ENCODE data around the gene RDH13. TPM values are rescaled to one million over a fixed set of nuclear protein-coding genes. Genes with fewer than 3 reads are reported as not detected.
A peak's percentile ranks its signal among the peaks of the same experiment; 100 is the strongest.
"Not testable (repeated sequence)": the region's sequence is repeated elsewhere in the genome, so short reads cannot be mapped to it uniquely, and the experiment has no call there.

The RDH13 gene, protein sequence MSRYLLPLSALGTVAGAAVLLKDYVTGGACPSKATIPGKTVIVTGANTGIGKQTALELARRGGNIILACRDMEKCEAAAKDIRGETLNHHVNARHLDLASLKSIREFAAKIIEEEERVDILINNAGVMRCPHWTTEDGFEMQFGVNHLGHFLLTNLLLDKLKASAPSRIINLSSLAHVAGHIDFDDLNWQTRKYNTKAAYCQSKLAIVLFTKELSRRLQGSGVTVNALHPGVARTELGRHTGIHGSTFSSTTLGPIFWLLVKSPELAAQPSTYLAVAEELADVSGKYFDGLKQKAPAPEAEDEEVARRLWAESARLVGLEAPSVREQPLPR
- total RNA-seq: 10 to 100 TPM; 30.9 to 33.1 TPM

GRCh38 chr19:55062735-55063491 lies at the start of gene RDH13:
Gene RDH13 (minus strand): TSS chr19:55063148. CDS start chr19:55063032, 116 bp downstream.
- Mint-ChIP-seq H3K27ac (peak within 1 kb of the TSS; percentile 85), H3K9me3 (ENCODE audit: insufficient read depth) (no peaks in the 10 kb centered on the region), H3K4me3 (peak within 1 kb of the TSS; percentile 90), H3K4me1 (ENCODE audit: low read depth) (peaks cover 35% of the 10 kb centered on the region), H3K27me3 (ENCODE audit: low read depth) (peaks cover 27% of the 10 kb centered on the region), H3K36me3 (ENCODE audit: low read depth) (peaks cover 23% of the 10 kb centered on the region)
- CTCF ChIA-PET: interaction anchor here (1.5 kb wide), 1 partner anchor 182 kb away, joined by 6 read pairs; no protein-coding TSS in a partner anchor
- POLR2A ChIA-PET: interaction anchor here (0.6 to 1.5 kb wide), 4 partner anchors 18 to 98 kb away, joined by 3 to 6 read pairs (median 3); partner anchors contain the start of gene PPP1R12C
- DNase-seq: peak; percentile 99
- ATAC-seq: peak; percentile 100

GRCh38 chr19:55112246-55112776 lies 49.4 kb upstream of the RDH13 start:
- Mint-ChIP-seq H3K27ac (no peak overlapping the region), H3K4me1 (ENCODE audit: low read depth) (peaks cover 18% of the 10 kb centered on the region), H3K27me3 (ENCODE audit: low read depth) (no peaks in the 10 kb centered on the region), H3K4me3 (no peak overlapping the region), H3K36me3 (ENCODE audit: low read depth) (peaks cover 39% of the 10 kb centered on the region), H3K9me3 (ENCODE audit: insufficient read depth) (no peaks in the 10 kb centered on the region)
- ATAC-seq (no peak), DNase-seq (no peak)
- CTCF ChIA-PET: no interaction called here
- POLR2A ChIA-PET: no interaction called here

GRCh38 chr19:55111238-55111831 lies 48.4 kb upstream of the RDH13 start:
- ChIA-PET CTCF (interaction anchor here (1.0 kb wide), 1 partner anchor 23 kb away, joined by 4 read pairs; no protein-coding TSS in a partner anchor), POLR2A (interaction anchor here (0.6 kb wide), 1 partner anchor 40 kb away, joined by 3 read pairs; no protein-coding TSS in a partner anchor)
- Mint-ChIP-seq H3K9me3 (ENCODE audit: insufficient read depth) (no peaks in the 10 kb centered on the region), H3K4me3 (no peak overlapping the region), H3K27me3 (ENCODE audit: low read depth) (no peaks in the 10 kb centered on the region), H3K36me3 (ENCODE audit: low read depth) (peaks cover 40% of the 10 kb centered on the region), H3K27ac (no peak overlapping the region), H3K4me1 (ENCODE audit: low read depth) (peaks cover 18% of the 10 kb centered on the region)
- ATAC-seq (no peak), DNase-seq (no peak)

DNA sequence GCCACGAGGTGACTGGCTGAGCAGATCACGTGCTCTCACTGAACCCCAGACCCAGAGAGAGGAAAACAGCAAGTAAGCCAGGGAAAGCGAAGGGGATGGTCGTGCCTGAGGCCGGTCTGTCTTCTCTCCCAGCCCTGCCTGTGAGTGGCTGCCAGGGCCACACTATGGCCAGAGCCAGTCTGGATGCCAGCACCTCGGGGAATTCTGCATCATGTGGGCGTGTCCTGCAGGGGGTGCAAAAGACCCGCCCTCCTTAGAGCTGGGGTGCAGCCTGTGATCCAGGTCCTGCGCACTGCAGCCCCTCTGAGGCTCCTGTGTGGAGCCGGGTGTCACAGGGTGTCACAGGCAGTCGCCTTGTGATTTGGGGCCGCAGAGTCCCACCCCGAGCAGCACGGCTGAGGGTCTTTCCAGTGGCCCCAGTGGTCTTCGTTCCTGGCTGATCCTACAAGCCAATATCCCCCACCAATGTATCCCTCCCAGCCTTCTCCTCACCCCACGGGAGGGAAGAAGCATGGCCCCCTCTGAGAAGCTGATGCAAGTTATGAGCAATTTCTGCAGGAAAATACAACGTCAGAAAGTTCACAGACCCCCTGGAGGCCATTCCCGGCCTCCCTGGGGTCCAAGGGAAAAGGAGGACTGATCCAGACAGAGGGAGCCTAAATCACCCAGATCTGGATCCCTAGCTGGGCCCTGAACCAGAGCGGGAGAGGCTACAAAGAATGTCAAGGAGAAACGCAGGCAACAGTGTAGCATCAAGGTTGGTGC lies 46.8 kb upstream of the RDH13 start:
- Mint-ChIP-seq H3K9me3 (ENCODE audit: insufficient read depth) (no peaks in the 10 kb centered on the region), H3K4me1 (ENCODE audit: low read depth) (peaks cover 4% of the 10 kb centered on the region), H3K27ac (no peak overlapping the region), H3K36me3 (ENCODE audit: low read depth) (peaks cover 40% of the 10 kb centered on the region), H3K4me3 (no peak overlapping the region), H3K27me3 (ENCODE audit: low read depth) (no peaks in the 10 kb centered on the region)
- ATAC-seq: no peak
- CTCF ChIA-PET: no interaction called here
- DNase-seq: no peak
- POLR2A ChIA-PET: no interaction called here

DNA sequence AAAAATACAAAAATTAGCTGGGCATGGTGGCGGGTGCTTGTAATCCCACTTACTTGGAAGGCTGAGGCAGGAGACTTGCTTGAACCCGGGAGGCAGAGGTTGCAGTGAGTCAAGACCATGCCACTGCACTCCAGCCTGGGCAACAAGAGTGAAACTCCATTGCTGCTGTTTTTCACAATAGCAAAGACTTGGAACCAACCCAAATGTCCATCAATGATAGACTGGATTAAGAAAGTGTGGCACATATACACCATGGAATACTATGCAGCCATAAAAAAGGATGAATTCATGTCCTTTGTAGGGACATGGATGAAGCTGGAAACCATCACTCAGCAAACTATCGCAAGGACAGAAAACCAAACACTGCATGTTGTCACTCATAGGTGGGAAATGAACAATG lies 44.3 kb upstream of the RDH13 start:
- not testable (repeated sequence) for H3K27ac Mint-ChIP-seq; H3K9me3 Mint-ChIP-seq (ENCODE audit: insufficient read depth); H3K27me3 Mint-ChIP-seq (ENCODE audit: low read depth); H3K4me1 Mint-ChIP-seq (ENCODE audit: low read depth); ATAC-seq; DNase-seq; H3K4me3 Mint-ChIP-seq
- ChIA-PET CTCF (interaction anchor here (0.7 to 1.7 kb wide), 2 partner anchors 11 to 54 kb away, joined by 3 to 4 read pairs; no protein-coding TSS in a partner anchor), POLR2A (interaction anchor here (0.6 to 1.1 kb wide), 2 partner anchors 9 to 302 kb away, joined by 3 read pairs; no protein-coding TSS in a partner anchor)
- H3K36me3 Mint-ChIP-seq (ENCODE audit: low read depth): peaks cover 51% of the 10 kb centered on the region

- no peaks in the 10 kb centered on the region for H3K4me1 Mint-ChIP-seq (ENCODE audit: low read depth)
- ChIA-PET CTCF (interaction anchor here (0.7 to 1.7 kb wide), 3 partner anchors 18 to 302 kb away, joined by 3 to 6 read pairs (median 4); no protein-coding TSS in a partner anchor), POLR2A (interaction anchor here (0.6 to 1.1 kb wide), 2 partner anchors 10 to 302 kb away, joined by 3 read pairs; no protein-coding TSS in a partner anchor)
- H3K27ac Mint-ChIP-seq: no peak overlapping the region
- no peak for DNase-seq
- H3K9me3 Mint-ChIP-seq (ENCODE audit: insufficient read depth): no peaks in the 10 kb centered on the region
- ATAC-seq: no peak
- H3K27me3 Mint-ChIP-seq (ENCODE audit: low read depth): no peaks in the 10 kb centered on the region
- no peak overlapping the region for H3K4me3 Mint-ChIP-seq
- peaks cover 57% of the 10 kb centered on the region for H3K36me3 Mint-ChIP-seq (ENCODE audit: low read depth)
Measured at GRCh38 chr19:55106591-55106990, 43.6 kb upstream of the RDH13 start.

GRCh38 chr19:55105237-55105636 lies 42.3 kb upstream of the RDH13 start:
- no peak for DNase-seq
- ChIA-PET POLR2A (interaction anchor here (0.7 kb wide), 1 partner anchor 19 kb away, joined by 3 read pairs; no protein-coding TSS in a partner anchor), CTCF (interaction anchor here (1.3 to 1.7 kb wide), 2 partner anchors 56 to 187 kb away, joined by 3 to 4 read pairs; no protein-coding TSS in a partner anchor)
- peaks cover 50% of the 10 kb centered on the region for H3K36me3 Mint-ChIP-seq (ENCODE audit: low read depth)
- no peaks in the 10 kb centered on the region for H3K9me3 Mint-ChIP-seq (ENCODE audit: insufficient read depth)
- no peak overlapping the region for H3K27ac Mint-ChIP-seq
- ATAC-seq: no peak
- H3K4me3 Mint-ChIP-seq: no peak overlapping the region
- H3K27me3 Mint-ChIP-seq (ENCODE audit: low read depth): no peaks in the 10 kb centered on the region
- H3K4me1 Mint-ChIP-seq (ENCODE audit: low read depth): no peaks in the 10 kb centered on the region

- POLR2A ChIA-PET: no interaction called here
- ATAC-seq (no peak), DNase-seq (no peak)
- no peaks in the 10 kb centered on the region for H3K9me3 Mint-ChIP-seq (ENCODE audit: insufficient read depth)
- CTCF ChIA-PET: no interaction called here
- H3K27ac Mint-ChIP-seq: no peak overlapping the region
- H3K4me3 Mint-ChIP-seq: no peak overlapping the region
- H3K4me1 Mint-ChIP-seq (ENCODE audit: low read depth): peaks cover 1% of the 10 kb centered on the region
- H3K36me3 Mint-ChIP-seq (ENCODE audit: low read depth): peaks cover 42% of the 10 kb centered on the region
- H3K27me3 Mint-ChIP-seq (ENCODE audit: low read depth): no peaks in the 10 kb centered on the region
Measured at GRCh38 chr19:55103190-55103589, 40.2 kb upstream of the RDH13 start.

- CTCF ChIA-PET: interaction anchor here (1.2 kb wide), 1 partner anchor 553 kb away, joined by 3 read pairs; no protein-coding TSS in a partner anchor
- Mint-ChIP-seq H3K9me3 (ENCODE audit: insufficient read depth) (no peaks in the 10 kb centered on the region), H3K4me3 (no peak overlapping the region), H3K27ac (no peak overlapping the region), H3K4me1 (ENCODE audit: low read depth) (peaks cover 2% of the 10 kb centered on the region), H3K27me3 (ENCODE audit: low read depth) (no peaks in the 10 kb centered on the region), H3K36me3 (ENCODE audit: low read depth) (peaks cover 31% of the 10 kb centered on the region)
- no peak for ATAC-seq
- no peak for DNase-seq
- POLR2A ChIA-PET: no interaction called here
Measured at GRCh38 chr19:55101261-55101660, 38.3 kb upstream of the RDH13 start.

- peaks cover 2% of the 10 kb centered on the region for H3K4me1 Mint-ChIP-seq (ENCODE audit: low read depth)
- ChIA-PET CTCF (interaction anchor here (1.0 to 1.8 kb wide), 2 partner anchors 12 to 219 kb away, joined by 3 to 5 read pairs; no protein-coding TSS in a partner anchor), POLR2A (interaction anchor here (1.0 kb wide), 1 partner anchor 15 kb away, joined by 3 read pairs; no protein-coding TSS in a partner anchor)
Measured at GRCh38 chr19:55099557-55100506, 36.9 kb upstream of the RDH13 start.

More at GRCh38 chr19:55099557-55100506, 36.9 kb upstream of the RDH13 start:
- peaks cover 23% of the 10 kb centered on the region for H3K36me3 Mint-ChIP-seq (ENCODE audit: low read depth)
- no peak for DNase-seq
- H3K27ac Mint-ChIP-seq: no peak overlapping the region
- H3K9me3 Mint-ChIP-seq (ENCODE audit: insufficient read depth): no peaks in the 10 kb centered on the region
- no peak for ATAC-seq
- H3K4me3 Mint-ChIP-seq: no peak overlapping the region
- H3K27me3 Mint-ChIP-seq (ENCODE audit: low read depth): no peaks in the 10 kb centered on the region
